Measurements from ENCODE around the gene CLCN7. TPM values are rescaled to one million over a fixed set of nuclear protein-coding genes. Genes with fewer than 3 reads are reported as not detected.
A peak's percentile ranks its signal among the peaks of the same experiment; 100 is the strongest.

The CLCN7 gene
- total RNA-seq, 1 donor from 2014 or later = 11.5 TPM

- no peaks in the 10 kb centered on the region for H3K9me3 ChIP-seq (ENCODE audit: low read depth)
- DNase-seq (ENCODE audit: low spot score) = no peak
- peak overlapping the region; percentile 73 for H3K4me3 Mint-ChIP-seq
These were observed 20.5 kb upstream of the CLCN7 start for GRCh38 chr16:1495211-1495888.

GRCh38 chr16:1494711-1495110 lies 19.9 kb upstream of the CLCN7 start:
- Histone ChIP-seq H3K27ac (no peak overlapping the region), H3K27me3 (no peaks in the 10 kb centered on the region), H3K9ac (no peak overlapping the region), H3K4me3 (no peak overlapping the region), H3F3A (ENCODE audit: low read depth) (peaks cover 11% of the 10 kb centered on the region), H3K4me2 (peak overlapping the region; percentile 99), H3K9me3 (ENCODE audit: low read depth) (no peaks in the 10 kb centered on the region), H4K20me1 (ENCODE audit: low read depth) (peaks cover 12% of the 10 kb centered on the region), H3K79me2 (ENCODE audit: low read depth) (peaks cover 23% of the 10 kb centered on the region), H3K4me1 (peaks cover 10% of the 10 kb centered on the region), H2AFZ (replicated peaks) (no peak overlapping the region), H3K36me3 (no peaks in the 10 kb centered on the region)
- TF ChIP-seq CTCF (IDR thresholded peaks at IDR 0.05) (no peak), EZH2 (IDR thresholded peaks at IDR 0.05) (no peak), EZH2phosphoT487 (IDR thresholded peaks at IDR 0.05) (no peak)
- no peaks in the 10 kb centered on the region for H3K27me3 Mint-ChIP-seq (ENCODE audit: insufficient read depth, low read depth)
- peaks cover 2% of the 10 kb centered on the region for H3K36me3 Mint-ChIP-seq
- peaks cover 7% of the 10 kb centered on the region for H3K4me1 Mint-ChIP-seq
- peak overlapping the region; percentile 89 for H3K4me3 Mint-ChIP-seq
- H3K9me3 Mint-ChIP-seq = no peaks in the 10 kb centered on the region
- no peak for DNase-seq (ENCODE audit: low spot score)
- no peak overlapping the region for H3K27ac Mint-ChIP-seq

More at GRCh38 chr16:1495211-1495888, 20.5 kb upstream of the CLCN7 start:
- TF ChIP-seq EZH2phosphoT487 (IDR thresholded peaks at IDR 0.05) = no peak
- no peak for TF ChIP-seq EZH2 (IDR thresholded peaks at IDR 0.05)
- no peak for TF ChIP-seq CTCF (IDR thresholded peaks at IDR 0.05)
- Histone ChIP-seq H3K4me1 (peaks cover 10% of the 10 kb centered on the region), H3K79me2 (ENCODE audit: low read depth) (peaks cover 23% of the 10 kb centered on the region), H3K27me3 (no peaks in the 10 kb centered on the region), H4K20me1 (ENCODE audit: low read depth) (peaks cover 12% of the 10 kb centered on the region), H3K36me3 (no peaks in the 10 kb centered on the region), H3F3A (ENCODE audit: low read depth) (peaks cover 11% of the 10 kb centered on the region), H3K4me2 (no peak overlapping the region), H3K4me3 (no peak overlapping the region), H3K27ac (no peak overlapping the region), H2AFZ (replicated peaks) (no peak overlapping the region), H3K9ac (no peak overlapping the region)
- Mint-ChIP-seq H3K9me3 (no peaks in the 10 kb centered on the region), H3K36me3 (peaks cover 2% of the 10 kb centered on the region), H3K4me1 (peaks cover 7% of the 10 kb centered on the region), H3K27me3 (ENCODE audit: insufficient read depth, low read depth) (no peaks in the 10 kb centered on the region), H3K27ac (no peak overlapping the region)

GRCh38 chr16:1494129-1494640 lies 19.4 kb upstream of the CLCN7 start:
- peak; percentile 48 for DNase-seq (ENCODE audit: low spot score)
- Histone ChIP-seq H3K27me3 (no peaks in the 10 kb centered on the region), H3F3A (ENCODE audit: low read depth) (peaks cover 11% of the 10 kb centered on the region), H3K4me2 (peak overlapping the region; percentile 99), H3K4me1 (peaks cover 10% of the 10 kb centered on the region), H3K9ac (peak overlapping the region; percentile 99), H2AFZ (replicated peaks) (no peak overlapping the region), H3K27ac (no peak overlapping the region), H4K20me1 (ENCODE audit: low read depth) (peaks cover 12% of the 10 kb centered on the region), H3K36me3 (no peaks in the 10 kb centered on the region), H3K9me3 (ENCODE audit: low read depth) (no peaks in the 10 kb centered on the region), H3K79me2 (ENCODE audit: low read depth) (peaks cover 23% of the 10 kb centered on the region), H3K4me3 (peak overlapping the region; percentile 96)
- Mint-ChIP-seq H3K36me3 (peaks cover 2% of the 10 kb centered on the region), H3K4me1 (peaks cover 7% of the 10 kb centered on the region), H3K9me3 (no peaks in the 10 kb centered on the region), H3K27ac (no peak overlapping the region), H3K4me3 (peak overlapping the region; percentile 89), H3K27me3 (ENCODE audit: insufficient read depth, low read depth) (no peaks in the 10 kb centered on the region)
- TF ChIP-seq CTCF (IDR thresholded peaks at IDR 0.05) (peak; percentile 24), EZH2phosphoT487 (IDR thresholded peaks at IDR 0.05) (no peak)

Measured in neural progenitor cell (in vitro differentiated cells).